Brain microvascular endothelial cell (primary cell): ENCODE measurements around the gene MEGF11.

Experiments
- DNase-seq: peaks from one replicate; pipeline ENCODE4 v3.0.0-alpha.2; 2020
- H3K27ac ChIP-seq: fragments of 250-450 bp; sonication (Bioruptor Pico); 2 replicates; pipeline ENCODE4 v1.5.1; 2020; ENCODE audit warnings: mild to moderate bottlenecking, moderate library complexity
- H3K27me3 ChIP-seq: fragments of 250-450 bp; sonication (Bioruptor Pico); replicated peaks from 2 replicates; pipeline ENCODE4 v1.5.1; 2020; ENCODE audit warnings: mild to moderate bottlenecking
- H3K36me3 ChIP-seq: fragments of 250-450 bp; sonication (Bioruptor Pico); replicated peaks from 2 replicates; pipeline ENCODE4 v1.5.1; 2020; ENCODE audit warnings: mild to moderate bottlenecking
- H3K4me3 ChIP-seq: 2 replicates; pipeline ENCODE4 v1.5.1; 2011; ENCODE audit warnings: low read depth, mild to moderate bottlenecking, control low read depth, low read length, moderate library complexity
- in situ Hi-C: cut with HindIII; loops from 2 replicates; pipeline ENCODE4 v1.10.0; 2017; ENCODE audit warnings: low sequenced_read_pairs, low pct_ligation_motif_present
- TF ChIP-seq, protein P1 (sequence below): IDR thresholded peaks from 2 replicates; pipeline ENCODE4 v1.5.1; 2011; ENCODE audit warnings: low read depth, mild to moderate bottlenecking, moderate library complexity, low read length, control low read depth, inconsistent platforms; ENCODE audit errors: missing control alignments

The MEGF11 gene

DNA sequence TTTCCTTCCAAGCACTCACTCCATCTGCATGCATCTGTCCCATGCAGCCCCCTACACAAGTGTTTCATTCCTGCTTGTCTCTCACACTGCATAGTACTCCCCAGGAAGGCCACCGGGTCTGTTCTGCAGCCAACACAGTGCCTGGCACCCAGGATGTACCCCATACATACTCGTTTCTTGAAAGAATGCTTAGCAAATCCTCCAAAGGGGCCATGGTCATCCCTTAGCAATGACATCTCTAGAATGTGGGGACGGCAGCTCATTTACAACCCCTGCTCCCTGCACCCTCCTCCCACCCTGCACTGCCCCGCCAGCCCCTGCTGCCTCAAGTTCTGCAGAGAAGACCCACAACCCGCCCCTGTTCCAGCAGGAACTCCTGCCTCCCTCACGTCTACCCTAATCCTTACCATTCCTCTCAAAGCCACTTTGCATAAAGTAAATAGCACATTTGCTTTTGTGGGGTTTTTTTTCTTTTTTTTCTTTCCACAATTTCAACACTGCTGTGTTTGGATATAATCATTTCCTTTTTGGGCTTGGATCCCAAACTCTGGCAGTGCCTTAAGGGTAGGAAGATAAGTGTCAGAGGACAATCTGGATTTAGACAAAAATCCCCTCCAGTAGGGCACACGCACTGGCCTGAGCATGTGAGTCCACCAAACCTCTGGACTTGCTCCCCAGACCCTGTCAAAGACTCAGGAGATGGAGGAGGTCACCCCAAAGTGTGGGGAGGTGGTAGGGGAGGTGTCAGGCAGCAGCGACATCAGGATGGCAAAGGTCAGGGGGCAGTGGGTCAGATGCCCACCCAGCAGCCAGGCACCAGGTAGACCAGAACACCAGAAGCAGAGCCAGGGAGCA, 68.4 kb downstream of the MEGF11 start:
- H3K4me3 ChIP-seq = no peak overlapping the region
- no peak for DNase-seq
- in situ Hi-C loops = no loop called here
- H3K27ac ChIP-seq = no peak overlapping the region
- H3K27me3 ChIP-seq = peaks cover 18% of the 10 kb centered on the region
- H3K36me3 ChIP-seq = no peaks in the 10 kb centered on the region
- TF ChIP-seq, protein P1, sequence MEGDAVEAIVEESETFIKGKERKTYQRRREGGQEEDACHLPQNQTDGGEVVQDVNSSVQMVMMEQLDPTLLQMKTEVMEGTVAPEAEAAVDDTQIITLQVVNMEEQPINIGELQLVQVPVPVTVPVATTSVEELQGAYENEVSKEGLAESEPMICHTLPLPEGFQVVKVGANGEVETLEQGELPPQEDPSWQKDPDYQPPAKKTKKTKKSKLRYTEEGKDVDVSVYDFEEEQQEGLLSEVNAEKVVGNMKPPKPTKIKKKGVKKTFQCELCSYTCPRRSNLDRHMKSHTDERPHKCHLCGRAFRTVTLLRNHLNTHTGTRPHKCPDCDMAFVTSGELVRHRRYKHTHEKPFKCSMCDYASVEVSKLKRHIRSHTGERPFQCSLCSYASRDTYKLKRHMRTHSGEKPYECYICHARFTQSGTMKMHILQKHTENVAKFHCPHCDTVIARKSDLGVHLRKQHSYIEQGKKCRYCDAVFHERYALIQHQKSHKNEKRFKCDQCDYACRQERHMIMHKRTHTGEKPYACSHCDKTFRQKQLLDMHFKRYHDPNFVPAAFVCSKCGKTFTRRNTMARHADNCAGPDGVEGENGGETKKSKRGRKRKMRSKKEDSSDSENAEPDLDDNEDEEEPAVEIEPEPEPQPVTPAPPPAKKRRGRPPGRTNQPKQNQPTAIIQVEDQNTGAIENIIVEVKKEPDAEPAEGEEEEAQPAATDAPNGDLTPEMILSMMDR = no peak

DNA sequence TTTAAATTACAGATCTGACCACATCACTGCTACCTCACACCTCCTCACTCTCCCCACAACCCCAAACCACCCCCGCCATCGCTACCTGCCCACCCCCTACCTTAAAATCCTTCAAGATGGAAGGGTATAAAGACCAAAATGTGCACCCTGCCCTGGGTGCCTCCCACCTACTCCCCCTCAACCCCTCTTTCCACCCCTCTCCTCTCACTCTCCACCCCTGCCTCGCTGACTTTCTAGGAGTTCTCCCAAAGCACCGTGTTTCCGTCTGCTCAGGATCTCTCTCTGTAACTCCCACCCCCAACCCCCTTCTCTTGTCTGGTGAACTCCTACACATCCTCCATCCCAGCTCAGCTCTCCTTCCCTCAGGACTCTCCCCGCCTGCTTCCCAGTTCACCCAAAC, 69.1 kb downstream of the MEGF11 start:
- H3K27me3 ChIP-seq = peaks cover 20% of the 10 kb centered on the region
- H3K36me3 ChIP-seq = no peaks in the 10 kb centered on the region
- H3K27ac ChIP-seq = no peak overlapping the region
- TF ChIP-seq, protein P1 = no peak
- H3K4me3 ChIP-seq = no peak overlapping the region
- in situ Hi-C loops = no loop called here
- no peak for DNase-seq

DNA sequence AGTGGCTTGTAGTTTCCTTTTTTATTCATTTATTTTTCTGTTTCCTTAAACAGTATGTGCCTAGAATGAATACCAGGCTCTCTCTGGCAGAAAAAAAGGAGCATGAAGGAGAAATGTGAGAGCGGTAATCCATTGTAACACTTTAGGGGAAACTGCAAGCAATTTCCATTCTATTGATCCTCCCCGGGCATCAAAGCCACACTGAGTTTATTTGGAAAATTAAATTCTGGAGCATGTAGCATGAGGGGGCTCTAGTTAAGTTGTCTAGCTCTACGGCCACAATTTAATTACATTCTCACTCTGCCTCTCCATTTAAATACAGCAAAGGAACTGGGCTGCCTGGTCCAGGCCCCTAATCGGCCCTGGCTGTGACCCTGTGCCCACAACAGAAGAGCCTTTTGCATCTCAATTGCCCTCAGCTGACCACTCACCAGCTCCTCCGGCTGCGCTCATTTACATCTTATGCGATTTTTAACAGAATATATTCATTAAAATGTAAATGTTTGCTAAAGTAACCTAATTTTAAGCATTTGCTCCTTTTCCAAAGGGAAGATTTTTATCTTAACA, 72.9 kb downstream of the MEGF11 start:
- TF ChIP-seq, protein P1 = no peak
- Histone ChIP-seq H3K4me3 (no peak overlapping the region), H3K27me3 (peaks cover 25% of the 10 kb centered on the region), H3K36me3 (no peaks in the 10 kb centered on the region), H3K27ac (no peak overlapping the region)
- DNase-seq = no peak
- in situ Hi-C loops = no loop called here

- TF ChIP-seq, protein P1 = no peak
- Histone ChIP-seq H3K27ac (no peak overlapping the region), H3K36me3 (no peaks in the 10 kb centered on the region), H3K27me3 (peaks cover 18% of the 10 kb centered on the region), H3K4me3 (no peak overlapping the region)
- no peak for DNase-seq
- in situ Hi-C loops = no loop called here
These were observed 75.0 kb downstream of the MEGF11 start for GRCh38 chr15:66178531-66178910.

- DNase-seq = no peak
- Histone ChIP-seq H3K27me3 (peaks cover 4% of the 10 kb centered on the region), H3K36me3 (no peaks in the 10 kb centered on the region), H3K27ac (no peak overlapping the region), H3K4me3 (no peak overlapping the region)
- TF ChIP-seq, protein P1 = no peak
- in situ Hi-C loops = no loop called here
These were observed 81.1 kb downstream of the MEGF11 start for GRCh38 chr15:66172324-66172980.
